GM15510 (cell line): ENCODE results near the gene NOTCH3.

Source experiments
- POLR2A ChIP-seq: IDR thresholded peaks from 3 replicates; pipeline ENCODE4 v1.6.1; 2011; ENCODE audit warnings: borderline replicate concordance; ENCODE audit not compliant: insufficient read length; ENCODE audit errors: extremely low read depth

Gene NOTCH3

DNA sequence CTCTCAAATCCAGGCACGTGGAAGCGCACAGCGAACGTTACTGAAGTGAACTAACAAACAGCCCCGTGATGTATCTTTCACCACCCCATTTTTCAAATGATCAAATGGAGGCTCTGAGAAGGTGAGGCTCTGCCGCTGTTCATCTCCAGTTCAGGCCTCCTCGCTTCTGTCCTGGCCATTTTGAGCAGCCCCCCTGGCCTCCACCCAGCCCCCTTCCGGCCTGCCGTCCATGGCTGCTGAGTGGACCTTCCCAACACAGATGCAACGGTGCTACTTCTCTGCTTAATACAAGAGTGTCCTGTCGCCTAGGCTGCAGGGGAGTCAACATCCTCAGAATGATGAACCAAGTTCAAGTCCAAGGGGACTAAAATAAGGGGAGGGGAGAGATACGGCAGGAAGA lies 83.9 kb downstream of the NOTCH3 start:
- TF ChIP-seq POLR2A: no peak

DNA sequence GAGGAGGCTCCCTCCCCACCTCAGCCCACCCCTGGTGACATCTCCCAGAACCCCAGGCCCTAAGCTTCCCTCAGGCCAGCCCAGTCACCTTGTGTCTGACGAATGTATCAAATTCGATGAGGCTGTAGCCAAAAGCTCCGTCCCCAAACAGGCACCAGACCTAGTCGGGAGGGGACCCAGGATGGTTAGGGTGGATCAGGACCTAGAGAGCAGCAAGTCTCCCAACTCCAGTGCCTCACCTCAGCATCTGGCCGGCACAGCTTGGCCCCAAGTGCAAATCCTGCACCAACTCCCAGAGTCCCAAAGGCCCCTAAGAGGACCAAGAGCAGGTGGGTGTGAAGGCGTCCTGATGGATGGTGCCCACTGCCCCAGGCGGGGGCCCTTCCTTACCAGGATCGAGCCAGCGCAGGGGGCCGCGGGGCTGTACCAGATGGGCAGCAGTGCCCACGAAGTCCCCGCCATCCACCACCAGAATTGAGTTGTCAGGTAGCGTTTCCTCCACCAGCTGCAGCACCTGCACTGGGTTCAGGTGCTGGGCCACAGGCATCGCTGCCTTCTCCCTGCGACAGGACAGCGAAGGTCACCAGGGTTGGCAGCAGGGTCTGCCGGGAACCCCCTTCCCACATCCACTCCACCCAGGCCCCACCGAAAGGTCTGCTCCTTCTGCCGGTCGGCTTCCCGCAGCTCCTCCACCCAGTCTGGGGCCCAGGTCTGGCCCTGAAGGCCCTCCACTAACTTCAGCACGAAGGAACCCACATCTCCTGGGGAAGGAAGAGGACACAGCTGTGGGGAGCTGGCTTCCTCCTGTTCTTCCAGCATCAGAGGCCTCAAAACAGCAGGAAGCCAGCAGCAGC lies 84.8 kb downstream of the NOTCH3 start:
- no peak for TF ChIP-seq POLR2A

DNA sequence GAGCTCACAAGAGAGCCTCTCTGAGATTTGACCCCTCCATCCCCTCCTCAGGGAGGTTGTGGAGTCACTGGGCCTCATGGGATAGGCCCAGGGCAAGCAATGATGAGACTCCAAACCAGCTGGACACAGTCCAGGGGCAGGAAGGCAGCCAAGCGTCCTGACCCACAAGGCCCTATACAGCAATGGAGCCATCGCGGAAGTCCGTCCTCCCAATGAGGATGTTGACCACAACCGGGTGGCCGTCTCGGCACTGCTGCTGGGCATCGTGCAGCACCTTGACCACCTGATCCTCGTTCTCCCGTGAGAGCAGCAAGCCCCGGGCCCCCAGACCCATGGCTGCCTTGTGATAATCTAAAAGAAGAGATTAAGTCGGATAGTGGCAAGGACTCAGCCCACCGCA lies 85.7 kb downstream of the NOTCH3 start:
- TF ChIP-seq POLR2A: no peak

DNA sequence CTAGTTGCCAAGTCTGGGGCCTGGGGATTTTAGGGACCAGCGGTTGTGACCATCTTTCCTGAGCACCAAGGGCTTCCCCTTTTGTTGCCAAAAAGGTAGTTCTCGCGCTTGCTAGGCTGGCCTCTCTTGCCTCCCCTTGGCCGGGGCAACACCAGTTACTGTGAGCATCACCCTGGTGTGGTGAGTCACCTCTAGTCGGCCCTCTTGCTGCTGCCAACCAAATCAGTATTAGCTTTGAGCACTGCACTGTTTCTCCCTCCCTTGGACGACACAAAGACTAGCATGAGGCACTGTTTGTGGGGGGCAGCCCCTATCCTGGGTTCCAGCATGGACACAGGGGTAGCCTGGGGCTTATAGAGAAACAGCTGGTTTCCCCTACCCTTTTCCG lies 86.6 kb downstream of the NOTCH3 start:
- TF ChIP-seq POLR2A: no peak

DNA sequence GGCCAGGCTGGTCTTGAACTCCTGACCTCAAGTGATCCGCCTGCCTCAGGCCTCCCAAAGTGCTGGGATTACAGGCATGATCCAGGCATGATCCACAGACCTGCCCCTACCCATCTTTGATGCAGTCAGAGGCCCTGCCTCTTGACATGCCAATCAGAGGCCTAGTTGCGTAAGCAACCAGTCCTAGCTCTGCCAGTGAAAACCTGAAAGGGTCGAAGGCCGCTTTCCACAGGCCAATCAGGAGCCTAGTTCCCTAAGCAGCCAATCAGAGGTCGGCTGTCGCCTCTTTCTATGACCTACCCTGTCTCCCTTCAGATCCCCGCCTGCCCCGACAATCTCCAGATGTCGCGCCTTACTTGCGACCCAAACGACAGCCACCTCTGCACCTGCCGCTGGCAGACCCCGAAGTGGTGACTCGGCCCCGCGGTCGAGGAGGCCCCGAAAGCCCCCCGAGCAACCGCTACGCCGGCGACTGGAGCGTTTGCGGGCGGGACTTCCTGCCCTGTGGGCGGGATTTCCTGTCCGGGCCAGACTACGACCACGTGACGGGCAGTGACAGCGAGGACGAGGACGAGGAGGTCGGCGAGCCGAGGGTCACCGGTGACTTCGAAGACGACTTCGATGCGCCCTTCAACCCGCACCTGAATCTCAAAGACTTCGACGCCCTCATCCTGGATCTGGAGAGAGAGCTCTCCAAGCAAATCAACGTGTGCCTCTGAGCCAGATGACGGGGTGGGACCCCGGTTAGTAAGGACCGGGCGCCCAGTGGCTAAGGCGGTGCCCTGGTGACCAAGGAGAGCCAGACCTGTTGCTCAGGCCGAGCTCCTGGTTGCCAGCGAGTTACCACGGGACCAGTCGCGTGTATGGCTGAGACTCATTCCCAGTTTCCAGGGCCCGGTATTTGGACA lies 87.3 kb downstream of the NOTCH3 start:
- no peak for TF ChIP-seq POLR2A

DNA sequence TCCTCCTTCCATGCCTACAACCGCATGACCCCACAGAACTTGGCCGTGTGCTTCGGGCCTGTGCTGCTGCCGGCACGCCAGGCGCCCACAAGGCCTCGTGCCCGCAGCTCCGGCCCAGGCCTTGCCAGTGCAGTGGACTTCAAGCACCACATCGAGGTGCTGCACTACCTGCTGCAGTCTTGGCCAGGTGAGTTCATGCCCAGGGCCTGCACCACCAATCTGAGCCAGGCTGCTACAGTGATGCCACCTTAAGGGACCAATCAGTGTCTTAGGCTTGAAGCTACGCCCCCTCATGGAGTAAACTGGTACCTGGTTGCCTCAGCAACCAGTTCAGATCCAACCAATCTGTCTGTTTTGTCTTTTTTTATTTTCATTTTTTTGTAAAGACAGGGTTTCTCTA lies 88.4 kb downstream of the NOTCH3 start:
- TF ChIP-seq POLR2A: no peak

DNA sequence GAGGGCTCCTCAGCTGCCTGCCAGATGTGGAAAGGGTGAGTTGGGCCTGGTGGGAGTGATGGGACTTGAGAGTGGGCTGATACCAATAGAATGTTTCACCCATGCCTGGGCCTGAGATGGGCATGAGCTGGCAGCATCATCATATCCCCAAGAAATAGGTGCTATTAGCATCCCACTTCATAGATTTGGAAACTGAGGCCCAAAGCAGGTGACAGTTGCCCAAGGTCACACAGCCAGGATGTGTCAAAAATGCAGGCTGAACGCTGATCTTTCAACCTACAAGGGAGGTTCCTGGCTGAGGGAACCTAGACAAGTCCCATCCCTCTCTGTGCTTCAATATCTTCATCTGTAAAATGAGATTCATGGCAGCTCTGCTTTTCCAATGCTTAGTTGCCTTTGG lies 89.0 kb downstream of the NOTCH3 start:
- TF ChIP-seq POLR2A: no peak

DNA sequence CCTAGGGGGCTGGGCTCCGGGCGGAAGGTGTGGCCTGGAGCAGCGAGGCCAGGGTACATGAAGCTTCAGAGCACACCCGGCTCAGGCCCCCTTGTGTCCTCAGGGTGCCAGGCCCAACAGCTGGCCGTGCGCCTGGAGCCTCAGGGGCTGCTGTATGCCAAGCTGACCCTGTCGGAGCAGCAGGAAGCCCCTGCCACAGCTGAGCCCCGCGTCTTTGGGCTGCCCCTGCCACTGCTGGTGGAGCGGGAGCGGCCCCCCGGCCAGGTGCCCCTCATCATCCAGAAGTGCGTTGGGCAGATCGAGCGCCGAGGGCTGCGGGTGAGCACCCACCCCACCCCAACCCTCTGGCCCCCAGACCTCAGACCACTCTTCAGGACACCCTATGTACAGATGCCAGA lies 90.4 kb downstream of the NOTCH3 start:
- no peak for TF ChIP-seq POLR2A

DNA sequence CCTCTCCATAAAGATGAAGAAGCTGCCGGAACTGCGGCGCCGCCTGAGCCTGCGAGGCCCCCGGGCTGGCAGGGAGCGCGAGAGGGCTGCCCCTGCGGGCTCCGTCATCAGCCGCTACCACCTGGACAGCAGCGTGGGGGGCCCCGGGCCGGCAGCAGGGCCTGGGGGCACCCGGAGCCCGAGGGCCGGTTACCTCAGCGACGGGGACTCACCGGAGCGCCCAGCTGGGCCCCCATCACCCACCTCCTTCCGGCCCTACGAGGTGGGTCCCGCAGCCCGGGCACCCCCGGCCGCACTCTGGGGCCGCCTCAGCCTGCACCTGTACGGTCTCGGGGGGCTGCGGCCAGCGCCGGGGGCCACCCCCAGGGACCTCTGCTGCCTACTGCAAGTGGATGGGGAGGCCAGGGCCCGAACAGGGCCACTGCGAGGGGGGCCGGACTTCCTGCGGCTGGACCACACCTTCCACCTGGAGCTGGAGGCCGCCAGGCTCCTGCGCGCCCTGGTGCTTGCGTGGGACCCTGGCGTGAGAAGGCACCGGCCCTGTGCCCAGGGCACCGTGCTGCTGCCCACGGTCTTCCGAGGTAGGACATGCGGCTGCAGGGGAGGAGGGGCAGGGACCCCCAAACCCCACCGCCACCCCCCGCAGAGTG lies 90.9 kb downstream of the NOTCH3 start:
- no peak for TF ChIP-seq POLR2A
